HG02610 (cell line): ENCODE results near the gene RNF146.
"Not testable (repeated sequence)": the region's sequence is repeated elsewhere in the genome, so short reads cannot be mapped to it uniquely, and the experiment has no call there.

ENCODE experiments used
- ATAC-seq: cut with Tn5 transposase; IDR thresholded peaks from one replicate; pipeline ENCODE4 v1.9.1; 2021; ENCODE audit warnings: mild to moderate bottlenecking, moderate library complexity; ENCODE audit not compliant: unreplicated experiment

Gene RNF146, protein sequence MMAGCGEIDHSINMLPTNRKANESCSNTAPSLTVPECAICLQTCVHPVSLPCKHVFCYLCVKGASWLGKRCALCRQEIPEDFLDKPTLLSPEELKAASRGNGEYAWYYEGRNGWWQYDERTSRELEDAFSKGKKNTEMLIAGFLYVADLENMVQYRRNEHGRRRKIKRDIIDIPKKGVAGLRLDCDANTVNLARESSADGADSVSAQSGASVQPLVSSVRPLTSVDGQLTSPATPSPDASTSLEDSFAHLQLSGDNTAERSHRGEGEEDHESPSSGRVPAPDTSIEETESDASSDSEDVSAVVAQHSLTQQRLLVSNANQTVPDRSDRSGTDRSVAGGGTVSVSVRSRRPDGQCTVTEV

GRCh38 chr6:127266178-127266891, at the start of gene RNF146:
Gene RNF146 (plus strand): TSS chr6:127266864. CDS start chr6:127280339, 13,475 bp downstream.
- peak; percentile 86 for ATAC-seq

DNA sequence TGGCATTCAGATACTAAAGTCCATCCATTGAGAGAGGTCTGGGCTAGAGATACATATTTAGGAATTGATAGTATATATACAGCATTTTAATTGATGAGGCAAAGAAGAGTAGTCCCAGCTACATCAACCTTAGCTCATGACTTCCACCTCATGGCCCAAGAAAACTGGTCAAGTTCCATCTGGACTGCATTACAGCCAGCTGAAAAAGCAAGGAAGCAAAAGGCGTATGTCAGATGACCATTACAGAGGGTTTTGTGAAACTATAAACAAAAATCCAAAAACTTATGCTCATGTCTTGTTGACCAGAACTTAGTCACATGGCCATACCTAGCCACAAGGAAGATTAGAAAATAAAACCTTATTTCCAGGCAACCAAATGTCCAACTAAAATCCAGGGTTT, 46.8 kb upstream of the RNF146 start:
- no peak for ATAC-seq

GRCh38 chr6:127221201-127221600, 45.5 kb upstream of the RNF146 start:
- no peak for ATAC-seq

DNA sequence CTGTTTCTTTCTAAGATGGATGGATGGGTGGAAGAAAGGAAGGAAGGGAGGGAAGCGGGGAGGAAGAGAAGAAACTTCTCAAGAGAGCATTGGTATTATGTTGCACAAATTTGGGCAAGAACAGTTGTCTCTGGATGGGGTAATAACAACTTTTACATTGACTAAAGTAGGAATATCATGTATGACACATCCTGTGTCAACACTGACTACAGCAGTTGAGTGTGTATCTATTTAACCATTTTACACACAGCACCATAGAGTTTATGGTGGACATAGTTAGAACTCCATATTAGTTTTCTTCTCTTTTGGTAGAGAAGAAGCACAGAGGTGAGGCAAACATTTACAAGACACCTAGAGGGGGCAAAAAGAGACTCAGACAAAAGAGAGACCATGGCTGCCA, 44.2 kb upstream of the RNF146 start:
- no peak for ATAC-seq

- ATAC-seq = no peak
Measured at GRCh38 chr6:127225497-127225896, 41.2 kb upstream of the RNF146 start.

DNA sequence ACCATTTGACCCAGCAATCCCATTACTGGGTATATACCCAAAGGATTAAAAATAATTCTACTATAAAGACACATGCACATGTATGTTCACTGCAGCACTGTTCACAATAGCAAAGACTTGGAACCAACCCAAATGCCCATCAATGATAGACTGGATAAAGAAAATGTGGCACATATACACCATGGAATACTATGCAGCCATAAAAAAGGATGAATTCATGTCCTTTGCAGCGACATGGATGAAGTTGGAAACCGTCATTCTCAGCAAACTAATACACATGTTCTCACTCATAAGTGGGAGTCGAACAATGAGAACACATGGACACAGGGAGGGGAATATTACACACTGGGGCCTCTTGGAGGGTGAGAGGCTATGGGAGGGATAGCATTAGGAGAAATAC, 32.8 kb upstream of the RNF146 start:
- not testable (repeated sequence) for ATAC-seq

- ATAC-seq = no peak
Measured at GRCh38 chr6:127243501-127243900, 23.2 kb upstream of the RNF146 start.

GRCh38 chr6:127247114-127248096, 19.3 kb upstream of the RNF146 start:
- no peak for ATAC-seq

DNA sequence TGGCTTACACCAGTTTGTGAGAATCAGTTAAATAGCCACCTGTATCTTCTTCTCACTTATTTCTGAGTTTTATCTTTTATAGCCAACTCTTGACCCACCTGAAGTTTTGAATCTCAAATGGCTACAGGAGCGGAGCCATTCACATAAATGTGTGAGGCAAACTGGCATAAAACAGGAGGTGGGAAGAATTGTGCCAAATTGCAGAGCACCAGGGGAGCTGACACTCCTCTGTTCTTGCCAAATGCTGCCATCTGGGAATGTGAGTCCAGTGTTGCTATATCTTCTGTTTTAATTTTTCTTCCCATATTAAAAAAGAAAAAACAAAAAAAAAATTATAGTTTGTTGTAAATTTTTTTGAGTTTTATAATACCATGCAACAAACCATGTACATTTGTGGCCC, 17.0 kb upstream of the RNF146 start:
- no peak for ATAC-seq

- no peak for ATAC-seq
Measured at GRCh38 chr6:127255286-127255685, 11.4 kb upstream of the RNF146 start.

- no peak for ATAC-seq
Measured at GRCh38 chr6:127262896-127263295, 3.8 kb upstream of the RNF146 start.

DNA sequence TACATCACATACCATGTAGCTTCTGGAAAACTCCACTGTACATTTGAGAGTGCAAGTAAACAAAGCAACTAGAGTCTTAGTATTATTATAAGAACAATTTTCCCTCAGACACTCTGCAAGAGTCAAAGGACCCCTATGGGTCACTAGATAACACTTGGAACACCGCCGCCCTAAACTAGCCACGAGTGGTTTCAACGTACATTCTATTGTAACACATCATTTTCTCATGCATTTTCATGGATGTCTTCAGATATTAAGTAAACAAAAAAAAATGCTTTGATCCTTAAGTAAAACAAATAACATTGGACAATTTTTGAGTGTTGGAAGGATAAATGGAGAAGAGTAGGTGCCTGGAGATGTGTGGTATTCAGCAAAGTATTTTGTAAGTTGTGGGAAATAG, 3.2 kb upstream of the RNF146 start:
- no peak for ATAC-seq

GRCh38 chr6:127266892-127267645, 405 bp downstream of the RNF146 start:
- ATAC-seq = peak; percentile 79

GRCh38 chr6:127267646-127268625, 1.3 kb downstream of the RNF146 start:
- ATAC-seq = peak; percentile 0

- ATAC-seq = no peak
Measured at GRCh38 chr6:127272576-127272975, 5.9 kb downstream of the RNF146 start.

GRCh38 chr6:127273499-127273898, 6.8 kb downstream of the RNF146 start:
- no peak for ATAC-seq

GRCh38 chr6:127276331-127276730, 9.7 kb downstream of the RNF146 start:
- ATAC-seq = no peak

DNA sequence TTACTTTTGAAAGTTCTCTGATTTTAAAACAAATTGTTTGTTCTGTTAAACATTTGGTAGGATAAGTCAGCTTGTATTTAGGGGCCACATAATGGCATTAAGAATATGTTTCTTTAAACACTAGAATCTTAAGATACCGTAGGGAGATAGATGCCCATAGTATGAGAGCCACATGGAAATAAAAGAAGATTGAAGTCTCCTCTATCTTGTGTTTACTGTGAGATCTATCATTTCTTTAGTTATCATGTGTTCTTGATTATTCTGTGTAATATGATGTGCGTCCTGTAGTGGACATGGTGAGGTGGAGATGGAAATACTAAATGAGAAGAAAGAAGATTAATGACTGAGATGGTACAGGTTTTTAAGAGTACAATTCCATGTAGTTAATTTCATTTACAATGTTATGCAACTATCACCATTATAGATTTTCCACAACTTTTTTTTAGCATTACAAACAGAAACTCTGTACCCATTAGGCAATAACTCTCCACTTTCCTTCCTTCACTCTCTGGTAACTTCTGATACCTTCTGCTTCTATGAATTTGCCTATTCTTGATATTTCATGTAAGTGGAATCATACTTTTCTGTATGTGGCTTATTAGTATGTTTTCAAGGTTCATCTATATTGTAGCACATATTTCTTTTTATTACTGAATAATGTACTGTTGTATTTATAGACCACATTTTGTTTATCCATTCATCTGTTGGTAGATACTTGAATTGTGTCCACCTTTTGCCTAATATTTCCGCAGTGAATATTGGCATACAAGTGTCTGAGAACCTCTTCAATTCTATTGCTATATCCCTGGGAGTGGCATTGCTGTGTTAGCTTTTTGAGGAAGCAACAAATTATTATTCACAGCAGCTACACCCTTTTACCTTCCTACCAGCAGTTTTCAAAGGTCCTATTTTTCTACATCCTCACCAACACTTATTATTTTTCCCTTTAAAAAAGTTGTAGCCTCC, 11.5 kb downstream of the RNF146 start:
- ATAC-seq = no peak
